ENCODE data around the gene LGMN.
A peak's percentile ranks its signal among the peaks of the same experiment; 100 is the strongest.

The LGMN gene

DNA sequence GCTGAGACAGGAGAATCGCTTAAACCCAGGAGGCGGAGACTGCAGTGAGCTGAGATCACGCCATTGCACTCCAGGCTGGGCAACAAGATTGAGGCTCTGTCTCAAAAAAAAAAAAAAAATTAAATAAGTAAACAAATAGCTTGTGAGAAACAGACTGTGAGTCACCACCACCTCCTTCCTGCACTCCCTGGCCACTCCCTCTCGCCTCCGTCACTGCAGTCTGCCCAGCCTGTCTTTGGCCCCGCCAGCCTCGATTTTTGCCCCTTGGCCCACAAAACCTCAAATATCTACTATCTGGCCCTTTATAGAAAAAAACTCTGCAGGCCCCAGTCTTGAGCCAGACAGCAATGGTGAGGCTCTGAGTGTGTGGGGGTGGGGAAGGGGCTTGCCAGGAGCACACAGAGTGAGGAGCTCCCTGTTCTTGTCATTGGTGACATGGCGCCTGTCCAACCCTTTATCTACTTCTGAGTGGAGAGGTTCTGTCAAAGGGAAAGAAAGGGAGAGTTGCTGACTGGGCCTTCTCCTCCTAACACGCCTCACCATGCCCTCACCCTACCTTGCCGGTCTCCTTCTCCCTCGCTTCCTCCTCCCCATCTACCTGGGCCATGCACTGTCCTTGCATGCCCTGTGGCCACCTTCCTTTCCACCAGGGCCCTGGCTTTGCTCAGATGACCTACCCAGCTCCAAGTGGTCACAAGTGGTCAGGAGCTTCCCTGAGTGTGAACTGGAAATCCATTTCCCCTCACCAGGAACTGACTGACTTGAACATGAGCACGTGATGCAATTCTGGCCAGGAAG is 22.1 kb downstream of the LGMN start:
- no peak for DNase-seq (ENCODE audit: low read depth)

DNA sequence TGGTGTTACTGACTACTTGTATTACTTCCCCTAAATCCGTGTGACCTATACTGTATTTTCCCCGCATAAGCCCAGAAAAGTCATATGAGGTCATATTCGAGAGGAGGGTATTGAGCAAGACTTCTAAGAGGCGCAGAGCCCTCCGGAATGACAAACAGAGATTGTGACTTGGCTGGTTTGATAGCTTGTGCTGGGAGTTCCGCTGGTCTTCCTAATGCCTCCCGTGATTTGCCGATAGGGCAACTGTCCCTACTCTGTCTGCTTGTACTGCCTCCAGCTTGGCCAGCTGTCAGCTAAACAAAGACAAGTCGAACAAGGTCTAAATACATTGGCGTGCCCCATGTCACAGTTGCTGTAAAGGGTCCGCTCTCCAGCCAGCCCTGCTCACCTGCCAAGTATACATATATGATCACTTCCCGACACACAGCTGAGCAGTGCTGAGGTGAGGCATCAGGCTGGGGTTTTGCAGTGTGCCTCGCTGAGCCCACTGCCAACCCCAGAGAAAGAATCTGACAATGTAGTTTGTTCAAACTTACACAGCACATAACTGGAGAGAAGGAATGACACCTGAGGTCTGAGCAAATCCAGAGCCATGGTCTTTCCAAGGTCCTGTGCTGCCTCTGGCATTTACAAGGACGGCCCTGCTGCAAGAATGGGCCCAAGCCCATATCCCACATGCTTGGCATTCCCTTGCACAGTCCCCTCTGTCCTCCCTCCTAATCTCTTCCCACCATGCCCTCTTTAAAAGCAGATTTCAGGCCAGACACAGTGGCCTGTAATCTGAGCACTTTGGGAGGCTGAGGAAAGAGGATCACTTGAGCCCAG is 23.7 kb downstream of the LGMN start:
- no peak for DNase-seq (ENCODE audit: low read depth)

DNA sequence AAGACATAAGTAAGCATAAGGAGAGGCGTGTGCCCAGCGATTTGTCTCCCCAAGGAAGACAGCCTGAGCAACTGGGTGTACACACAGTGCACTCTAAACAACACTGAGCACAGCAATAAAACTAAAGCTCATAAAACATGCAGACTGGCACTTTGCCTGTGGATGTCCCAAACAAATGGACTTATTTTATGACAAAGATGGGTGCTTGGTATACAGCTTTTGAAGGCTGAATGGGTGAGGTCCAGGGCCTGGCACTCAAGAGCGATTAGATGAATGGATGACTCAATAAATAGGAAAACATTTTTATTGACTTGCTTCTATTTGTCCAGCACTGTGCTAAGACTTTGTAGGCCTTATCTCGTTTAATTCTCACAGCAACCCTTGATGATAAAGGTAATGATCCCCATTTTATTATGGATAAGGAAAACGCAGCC is 28.5 kb downstream of the LGMN start:
- no peak for DNase-seq (ENCODE audit: low read depth)

DNA sequence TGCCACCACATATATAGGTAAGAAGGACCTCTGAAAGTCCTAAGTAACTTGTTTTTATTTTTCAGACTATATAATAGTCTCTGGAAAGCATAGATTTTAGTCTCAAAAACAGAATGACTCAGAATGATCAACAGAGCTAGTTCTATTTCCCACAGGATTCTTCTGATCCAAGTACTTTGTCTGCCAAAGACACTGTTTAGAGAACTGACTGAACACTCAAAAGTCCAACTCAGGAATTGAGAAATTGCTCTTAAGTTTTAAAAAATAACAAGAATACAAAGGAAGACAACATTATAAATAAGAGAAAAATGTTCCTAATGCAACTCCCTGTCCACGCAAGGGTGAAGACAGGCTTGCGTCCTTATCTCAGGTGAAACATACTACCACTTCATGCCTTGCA is 29.0 kb downstream of the LGMN start:
- DNase-seq (ENCODE audit: low read depth): no peak

DNA sequence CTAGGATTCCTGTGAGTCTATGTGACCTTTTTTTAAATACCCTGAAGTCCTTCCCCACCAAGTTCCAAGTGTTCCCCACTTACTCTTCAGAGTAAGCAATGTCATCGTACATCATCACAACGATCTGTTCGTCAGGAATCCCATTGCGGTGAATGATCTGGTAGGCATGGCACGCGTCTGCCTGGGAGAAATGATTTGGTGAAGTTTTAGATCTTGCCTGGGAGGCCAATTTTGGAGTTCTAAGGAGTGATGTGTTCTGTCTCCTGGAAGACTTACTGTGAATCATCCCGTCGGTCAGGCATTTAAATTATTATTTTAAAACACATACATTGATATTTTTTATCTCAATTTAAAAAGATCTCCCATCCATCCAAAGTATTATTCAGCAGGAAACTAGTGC is 29.8 kb downstream of the LGMN start:
- DNase-seq (ENCODE audit: low read depth): no peak

DNA sequence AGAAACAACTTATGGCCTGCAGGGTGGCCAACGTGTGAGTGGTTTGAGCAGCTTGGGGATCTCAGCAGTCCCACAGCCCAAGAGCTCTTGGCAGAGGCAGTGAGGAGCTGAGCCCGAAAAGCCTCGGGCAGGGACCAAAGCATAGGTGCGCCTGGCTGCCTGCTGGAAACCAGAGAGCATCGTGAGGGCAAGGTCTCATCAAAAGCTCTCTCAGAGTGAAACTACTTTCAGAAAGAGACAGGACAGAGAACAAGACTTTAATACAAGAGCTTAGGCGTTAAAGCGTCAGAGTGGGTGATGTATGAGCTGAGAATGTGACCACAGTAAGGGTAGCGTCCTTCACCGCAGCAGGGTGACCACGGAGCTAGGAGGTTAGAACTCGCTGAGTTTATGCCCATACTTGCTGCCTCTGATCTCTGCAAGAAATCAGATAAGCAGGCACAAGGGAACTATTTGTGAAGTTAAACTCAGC is 30.8 kb downstream of the LGMN start:
- DNase-seq (ENCODE audit: low read depth): no peak

DNA sequence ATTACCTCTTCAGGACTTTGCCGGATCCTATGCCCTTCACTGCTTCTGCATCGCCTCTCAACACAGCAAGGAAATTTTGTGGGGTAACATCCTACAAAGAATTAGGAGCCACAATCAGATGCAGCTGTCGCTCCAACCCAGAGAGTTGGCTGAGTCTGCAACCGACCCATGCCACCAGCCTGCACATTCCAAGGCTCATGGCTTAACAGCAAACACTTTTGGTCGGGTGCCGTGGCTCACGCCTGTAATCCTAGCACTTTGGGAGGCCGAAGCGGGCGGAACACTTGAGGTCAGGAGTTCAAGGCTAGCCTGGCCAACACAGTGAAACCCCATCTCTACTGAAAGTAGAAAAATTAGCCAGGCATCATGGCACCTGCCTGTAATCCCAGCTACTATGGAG is 32.3 kb downstream of the LGMN start:
- no peak for DNase-seq (ENCODE audit: low read depth)

DNA sequence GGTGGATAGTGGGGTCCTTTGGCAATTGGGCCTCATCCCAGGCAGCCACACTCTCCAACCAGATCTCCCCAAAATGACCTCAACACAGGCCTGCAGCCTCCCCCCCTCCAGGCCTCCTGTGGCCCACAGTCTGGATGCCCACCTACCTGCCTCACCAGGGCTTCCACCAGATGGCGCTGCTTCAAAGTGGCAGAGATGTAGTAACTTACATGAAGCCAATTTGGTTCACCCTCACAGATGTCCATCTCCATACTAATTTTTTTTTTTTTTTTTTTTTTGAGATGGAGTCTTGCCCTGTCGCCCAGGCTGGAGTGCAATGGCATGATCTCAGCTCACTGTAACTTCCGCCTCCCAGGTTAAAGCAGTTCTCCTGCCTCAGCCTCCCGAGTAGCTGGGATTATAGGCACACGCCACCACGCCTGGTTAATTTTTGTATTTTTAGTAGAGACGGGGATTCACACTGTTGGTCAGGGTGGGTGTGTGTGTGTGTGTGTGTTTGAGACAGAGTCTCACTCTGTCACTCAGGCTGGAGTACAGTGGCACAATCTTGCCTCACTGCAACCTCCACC is 33.6 kb downstream of the LGMN start:
- DNase-seq (ENCODE audit: low read depth): peak; percentile 78

DNA sequence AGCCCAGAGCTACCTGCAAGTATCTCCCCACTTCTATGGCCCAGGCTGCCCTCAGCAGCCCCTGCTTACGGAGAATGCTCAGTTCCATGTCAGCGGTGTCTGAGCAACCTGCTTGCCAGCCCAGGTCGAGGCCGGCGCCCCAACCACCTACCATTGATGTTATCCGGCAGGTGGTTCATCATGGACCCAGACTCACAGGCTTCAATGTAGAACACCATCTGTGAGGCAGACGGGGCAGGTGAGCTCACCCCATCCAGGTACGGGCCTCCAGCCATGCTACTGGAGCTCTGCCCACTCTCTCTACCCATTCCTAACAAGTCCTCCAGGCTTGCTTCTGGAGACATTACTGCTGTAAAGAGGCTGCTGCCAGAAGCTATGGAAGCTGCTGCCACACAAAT is 35.8 kb downstream of the LGMN start:
- DNase-seq (ENCODE audit: low read depth): no peak

DNA sequence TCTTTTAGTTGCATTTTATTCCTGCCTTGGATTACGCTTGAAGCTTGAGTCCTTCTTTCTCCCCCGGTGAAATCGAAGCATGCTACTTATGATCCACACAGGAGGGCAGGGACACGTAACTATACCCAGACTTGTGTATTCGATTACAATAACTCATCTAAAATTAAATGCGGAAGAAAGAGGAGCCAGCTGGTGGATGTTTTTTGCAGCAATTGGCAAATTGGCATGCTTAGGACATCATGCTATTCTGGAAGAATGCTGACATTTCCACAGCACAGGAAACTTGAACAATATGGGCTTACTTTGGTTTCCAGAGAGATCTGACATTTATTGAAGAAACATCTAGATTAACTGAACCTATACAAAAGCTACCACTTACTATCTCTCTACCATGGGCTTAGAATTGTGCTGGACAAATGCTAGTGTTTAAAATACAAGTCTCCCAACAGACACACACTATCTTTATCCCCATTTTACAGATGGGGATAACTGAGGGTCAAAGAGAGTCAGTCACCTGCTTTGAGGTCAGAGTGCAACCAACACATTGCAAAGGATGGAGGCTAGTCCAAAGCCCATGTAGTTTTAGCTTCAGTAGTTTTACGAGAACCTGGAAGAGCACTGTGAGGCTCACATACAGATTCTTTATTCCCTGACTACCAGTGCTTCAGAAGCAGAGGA is 36.3 kb downstream of the LGMN start:
- no peak for DNase-seq (ENCODE audit: low read depth)

DNA sequence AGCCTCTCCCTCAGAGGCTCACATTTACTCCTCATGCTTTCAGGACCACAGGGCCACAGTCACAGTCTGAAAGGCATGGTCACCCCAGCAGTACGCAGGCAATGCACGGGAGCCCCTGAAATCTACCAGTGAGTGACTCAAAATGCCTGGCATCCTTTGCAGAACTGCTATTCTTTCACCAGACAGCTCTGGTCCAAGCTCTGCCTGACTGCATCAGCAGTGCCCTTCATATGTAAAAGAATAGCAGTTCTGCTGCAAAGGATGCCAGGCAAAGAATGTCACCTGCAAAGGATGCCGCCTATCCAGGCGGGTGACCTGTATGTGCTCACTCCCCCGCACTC is 38.5 kb downstream of the LGMN start:
- no peak for DNase-seq (ENCODE audit: low read depth)

DNA sequence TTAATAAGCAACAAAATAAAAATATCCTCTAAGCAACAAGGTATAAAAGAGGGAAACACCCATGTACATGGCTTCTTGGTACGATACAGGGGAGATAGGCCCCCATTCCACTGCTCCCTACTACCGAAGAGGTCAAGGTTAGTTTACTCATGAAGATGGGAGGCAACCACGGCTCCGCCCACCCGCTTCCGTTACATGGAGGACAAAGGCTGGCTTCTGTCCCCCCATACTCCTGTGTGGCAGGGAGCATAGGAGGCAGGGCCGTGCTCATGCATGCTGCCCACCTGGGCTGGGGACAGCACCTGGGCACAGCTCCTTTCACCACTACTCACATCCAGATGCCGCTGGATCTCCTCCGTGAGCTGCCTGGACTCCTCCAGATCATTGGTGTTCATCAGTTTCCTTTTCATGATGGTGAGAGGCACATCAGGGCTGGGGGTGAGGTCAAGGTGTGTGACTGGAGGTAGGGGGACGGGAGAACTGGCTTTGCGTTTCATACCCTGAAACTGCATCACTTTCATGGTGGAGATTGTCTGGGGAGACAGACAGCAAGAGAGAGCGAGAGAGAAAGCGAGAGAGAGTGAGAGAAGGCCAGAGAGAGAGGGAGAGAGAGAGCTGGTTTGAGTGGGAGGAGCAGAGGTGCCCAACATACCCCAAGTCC is 39.0 kb downstream of the LGMN start:
- no peak for DNase-seq (ENCODE audit: low read depth)

DNA sequence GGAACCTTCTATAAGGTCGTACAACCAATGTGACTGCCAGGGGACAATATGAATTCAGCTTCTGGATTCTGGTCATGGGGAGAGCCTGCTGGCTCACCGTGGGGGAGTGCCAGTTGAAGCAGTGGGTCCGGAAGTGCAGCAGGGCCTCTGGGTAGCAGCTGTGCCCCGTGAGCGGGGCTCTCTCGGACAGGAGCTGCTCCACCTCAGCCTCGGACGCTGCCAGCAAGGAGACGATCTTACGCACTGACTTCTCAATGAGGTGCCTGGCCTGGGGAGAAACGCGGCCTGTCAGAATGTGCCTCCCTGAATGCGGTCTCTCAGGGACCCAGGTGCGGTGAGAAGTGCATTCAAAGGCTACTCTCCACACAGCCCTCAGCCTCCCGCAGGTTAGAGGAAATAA is 42.0 kb downstream of the LGMN start:
- DNase-seq (ENCODE audit: low read depth): no peak

DNA sequence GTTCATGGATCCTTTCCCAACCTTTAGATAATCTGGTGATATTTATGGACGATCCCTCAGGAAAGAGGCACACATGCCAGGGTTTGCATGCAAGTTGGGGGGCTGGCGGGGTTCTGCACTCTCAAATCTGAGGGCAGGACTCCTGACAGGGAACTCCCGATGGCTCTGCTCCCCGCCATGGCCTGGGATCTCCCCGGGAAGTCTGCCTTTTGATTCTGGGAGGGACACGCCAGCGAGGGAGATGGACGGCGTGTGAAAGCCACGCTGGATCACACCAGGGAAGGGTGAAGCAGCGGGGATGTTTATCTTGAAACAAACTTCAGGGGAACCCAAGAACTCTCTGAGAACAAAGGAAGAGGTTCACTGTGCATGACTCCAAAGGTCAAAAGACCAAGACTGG is 43.6 kb downstream of the LGMN start:
- no peak for DNase-seq (ENCODE audit: low read depth)

DNA sequence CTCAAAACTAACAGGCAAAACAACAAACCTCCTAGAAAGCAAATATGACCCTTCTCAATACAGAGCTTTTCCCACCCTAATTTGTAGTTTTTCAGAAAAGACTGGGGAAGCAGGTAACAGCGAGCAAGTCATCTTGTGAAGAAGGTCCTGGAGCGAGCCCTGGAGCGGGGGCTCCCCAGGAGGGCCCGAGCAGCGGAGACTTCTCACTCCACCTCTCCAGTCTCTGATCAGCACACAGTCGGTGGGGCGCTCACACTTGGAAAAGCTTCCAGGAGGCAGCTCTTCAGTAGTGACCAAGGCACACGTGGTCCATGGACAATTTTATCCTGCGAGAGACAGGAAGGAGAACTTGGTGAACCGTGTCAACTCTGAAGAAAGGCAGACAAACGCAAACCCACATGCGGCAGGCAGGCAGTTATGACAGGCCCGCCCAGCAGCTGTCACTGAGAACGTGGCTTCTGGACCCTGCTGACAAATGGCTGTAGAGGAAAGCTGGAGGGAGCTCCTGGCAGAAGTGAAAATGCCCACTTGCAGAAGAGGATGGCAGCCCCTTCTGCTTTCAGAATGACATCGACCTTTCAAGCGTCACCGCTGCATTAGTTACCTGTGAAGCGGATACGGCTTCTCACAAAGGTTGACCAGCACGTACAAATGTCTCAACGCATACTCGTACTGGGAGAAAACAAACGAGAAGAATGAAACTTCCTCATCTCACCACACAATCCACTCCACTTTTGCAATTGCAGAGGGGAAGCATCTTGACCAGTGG is 44.2 kb downstream of the LGMN start:
- DNase-seq (ENCODE audit: low read depth): no peak

DNA sequence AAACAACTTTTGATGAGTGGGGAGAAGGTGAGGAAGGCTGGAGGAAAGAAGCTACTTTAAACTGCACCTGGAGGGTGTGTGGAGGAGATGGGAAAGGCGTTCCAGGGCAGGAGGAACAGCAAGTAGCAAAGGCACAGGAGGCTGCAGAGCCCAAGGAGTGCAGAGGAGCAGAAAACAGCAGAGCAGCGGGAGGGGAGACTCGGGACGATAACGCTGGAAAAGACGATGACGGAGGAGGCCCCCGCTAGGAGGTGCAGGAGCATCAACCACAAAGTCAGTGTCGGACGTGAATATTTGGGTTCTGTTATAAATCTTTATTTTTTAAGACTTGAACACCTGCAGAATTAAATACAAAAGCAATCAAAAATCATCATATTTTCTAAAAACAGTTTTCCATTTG is 44.9 kb downstream of the LGMN start:
- DNase-seq (ENCODE audit: low read depth): no peak

DNA sequence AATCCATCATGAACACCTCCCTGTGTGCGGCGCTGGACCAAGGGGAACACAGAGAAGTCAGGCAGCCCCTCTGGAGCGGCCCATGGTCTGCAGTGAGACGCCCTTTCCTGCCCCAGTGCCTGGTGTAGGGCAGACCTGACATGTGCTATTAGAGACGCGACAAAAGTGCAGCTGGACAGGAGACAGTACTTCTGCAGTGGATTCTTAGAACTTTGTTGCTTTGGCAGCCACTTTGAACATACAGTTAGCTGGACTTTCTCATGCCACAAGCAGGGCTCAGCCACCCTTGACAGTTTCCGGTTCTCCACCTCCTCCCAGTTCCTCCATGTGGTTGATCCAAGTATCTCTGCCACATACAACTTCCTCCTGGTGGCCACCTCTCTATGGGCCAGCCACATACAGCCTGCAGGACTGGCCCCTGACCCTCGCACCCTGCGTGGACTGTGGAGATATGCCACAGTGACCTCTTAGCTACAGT is 45.9 kb downstream of the LGMN start:
- no peak for DNase-seq (ENCODE audit: low read depth)

DNA sequence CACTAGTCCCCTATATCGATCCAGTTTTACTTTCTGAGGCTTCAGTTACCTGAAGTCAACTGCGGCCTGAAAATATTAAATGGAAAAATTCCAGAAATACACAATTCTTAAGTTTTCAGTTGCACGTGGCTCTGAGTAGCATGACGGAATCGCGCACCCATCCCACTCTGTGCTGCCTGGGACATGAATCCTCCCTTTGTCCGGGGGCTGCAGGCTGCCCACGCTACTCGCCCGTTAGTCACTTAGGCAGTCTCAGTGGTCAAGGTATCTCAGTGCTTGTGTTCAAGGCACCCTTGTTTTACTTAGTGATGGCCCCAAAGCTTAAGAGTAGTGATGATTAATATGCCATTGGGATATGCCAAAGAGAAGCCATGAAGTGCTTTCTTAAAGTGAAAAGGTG is 46.6 kb downstream of the LGMN start:
- no peak for DNase-seq (ENCODE audit: low read depth)

DNA sequence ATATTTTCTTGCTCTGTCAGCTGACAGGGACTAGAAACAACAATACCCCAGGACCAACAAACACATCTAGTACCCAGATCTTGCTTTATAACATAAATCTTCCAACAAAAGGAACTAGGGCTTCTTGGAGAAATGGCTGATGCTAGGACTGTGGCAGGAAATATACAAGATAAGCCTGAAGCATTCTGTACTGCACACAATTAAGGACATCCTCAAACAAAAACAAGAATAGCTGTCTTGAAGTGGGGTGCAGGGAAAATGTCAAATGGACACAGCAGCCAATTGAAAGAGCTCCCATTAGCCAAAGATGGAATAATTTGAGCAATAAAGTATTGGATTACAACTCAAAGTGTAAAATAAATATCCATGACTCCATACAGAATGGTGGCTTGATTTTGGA is 50.0 kb downstream of the LGMN start:
- no peak for DNase-seq (ENCODE audit: low read depth)

DNA sequence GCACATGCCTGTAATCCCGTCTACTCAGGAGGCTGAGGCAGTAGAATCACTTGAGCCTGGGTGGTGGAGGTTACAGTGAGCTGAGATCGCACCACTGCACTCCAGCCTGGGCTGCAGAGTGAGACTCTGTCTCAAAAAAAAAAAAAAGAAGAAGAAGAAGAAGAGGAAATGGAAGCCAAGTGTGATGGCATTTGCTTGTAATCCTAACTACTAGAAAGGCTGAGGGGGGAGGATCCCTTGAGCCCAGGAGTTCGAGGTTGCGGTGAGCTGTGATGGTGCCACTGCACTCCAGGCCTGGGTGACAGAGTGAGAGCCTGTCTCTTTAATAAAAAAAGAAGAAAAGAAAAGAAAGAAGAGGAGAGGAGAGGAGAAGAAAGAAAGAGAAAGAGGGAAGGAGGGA is 52.1 kb downstream of the LGMN start:
- DNase-seq (ENCODE audit: low read depth): no peak

DNA sequence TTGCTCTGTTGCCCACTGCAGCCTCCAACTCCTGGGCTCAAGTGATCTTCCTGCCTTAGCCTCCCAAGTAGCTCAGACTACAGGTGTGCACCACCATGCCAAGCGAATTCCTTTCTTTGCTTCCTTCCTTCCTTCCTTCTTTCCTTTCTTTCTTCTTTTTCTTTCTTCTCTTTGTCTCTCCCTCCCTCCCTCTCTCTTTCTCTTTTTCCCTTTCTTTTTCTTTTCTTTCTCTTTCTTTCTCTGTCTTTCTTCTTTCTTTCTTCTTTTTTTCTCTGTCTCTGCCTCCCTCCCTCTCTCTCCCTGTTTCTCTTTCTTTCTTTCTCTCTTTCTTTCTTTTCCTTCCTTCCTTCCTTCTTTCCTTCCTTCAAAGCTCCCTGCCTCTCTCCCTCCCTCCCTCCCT is 52.9 kb downstream of the LGMN start:
- DNase-seq (ENCODE audit: low read depth): no peak

All from stimulated activated CD8-positive, alpha-beta memory T cell treated with anti-CD3 and anti-CD28 coated beads, Interleukin-15, amount 100 ng/mL, for 24 hours (primary cell).